ENCODE measurements around the gene ZNF492.
A peak's percentile ranks its signal among the peaks of the same experiment; 100 is the strongest.
"Not testable (repeated sequence)": the region's sequence is repeated elsewhere in the genome, so short reads cannot be mapped to it uniquely, and the experiment has no call there.

ZNF492 gene

DNA sequence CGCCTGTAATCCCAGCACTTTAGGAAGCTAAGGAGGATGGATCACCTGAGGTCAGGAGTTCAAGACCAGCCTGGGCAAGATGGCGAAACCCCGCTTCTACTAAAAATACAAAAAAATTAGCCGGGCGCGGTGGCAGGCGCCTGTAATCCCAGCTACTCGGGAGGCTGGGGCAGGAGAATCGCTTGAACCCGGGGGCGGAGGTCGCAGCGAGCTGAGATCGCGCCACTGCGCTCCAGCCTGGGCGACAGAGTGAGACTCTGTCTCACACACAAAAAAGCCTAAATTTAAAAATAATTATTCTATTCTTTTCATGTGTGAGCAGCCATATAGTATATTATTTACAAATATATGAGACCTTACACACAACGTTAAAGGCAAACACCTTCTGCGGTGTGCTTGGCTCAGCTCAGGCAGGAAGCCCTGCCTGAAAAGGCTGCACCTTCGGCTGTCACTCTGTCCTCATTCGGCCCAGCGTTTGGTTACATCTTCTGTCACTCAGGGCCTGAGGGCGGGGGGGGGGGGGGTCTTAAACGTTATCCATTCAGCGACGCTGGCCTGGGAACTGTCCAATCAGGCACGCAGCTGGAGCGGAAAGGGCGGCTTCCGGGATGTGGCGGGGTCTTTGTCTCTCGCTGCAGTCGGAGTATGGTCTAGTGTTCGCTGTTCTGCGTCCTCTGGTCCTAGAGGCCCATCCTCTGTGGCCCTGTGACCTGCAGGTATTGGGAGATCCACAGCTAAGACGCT is at the start of gene ZNF492:
TSS of gene ZNF492 (plus strand) at position 619 of the 744 bp plus-strand sequence. CDS start 19,076 bp downstream, outside the sequence.
- DNase-seq = peak; percentile 75 to 76

DNA sequence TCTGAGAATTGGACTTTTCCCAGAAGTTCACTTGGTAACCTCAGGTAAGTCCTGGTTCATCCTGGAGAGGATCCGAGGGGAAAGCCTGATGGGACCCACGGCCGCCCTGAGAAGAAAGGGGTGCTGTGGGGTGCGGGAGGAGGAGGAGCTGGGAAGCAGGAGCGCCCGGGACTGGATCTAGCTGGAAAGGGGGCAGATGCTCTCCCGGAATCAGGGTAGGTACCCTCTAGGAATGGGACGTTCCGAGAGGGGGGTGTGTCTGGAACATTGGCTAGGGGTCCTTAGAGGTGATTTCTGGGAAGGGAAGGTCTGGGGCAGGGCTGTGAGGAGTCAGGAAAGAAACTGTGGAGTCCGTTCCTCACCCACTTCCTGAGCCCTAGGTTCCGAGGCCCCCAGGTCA is 38.7 kb upstream of the ZNF492 start:
- no peak for DNase-seq

DNA sequence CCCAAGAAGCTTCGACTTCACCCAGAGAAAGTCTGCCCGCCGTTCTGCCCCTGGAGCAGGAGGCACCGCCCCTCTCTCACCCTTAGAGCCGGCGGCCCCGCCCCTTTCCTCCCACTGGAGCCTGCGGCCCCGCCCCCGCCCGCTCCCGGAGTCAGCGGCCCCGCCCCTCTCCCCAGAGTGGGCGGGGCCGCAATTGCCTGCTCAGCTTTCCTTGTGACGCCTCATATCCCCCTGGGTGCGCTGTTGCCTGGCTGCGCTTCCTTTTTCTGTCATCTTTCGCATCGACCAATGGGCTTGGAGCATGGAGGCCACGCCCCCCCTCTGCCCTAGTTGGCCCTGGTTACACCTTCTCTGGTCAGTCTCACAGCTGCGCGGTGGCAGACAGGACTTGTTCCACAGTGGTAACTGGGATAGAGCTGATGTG is 38.2 kb upstream of the ZNF492 start:
- no peak for DNase-seq

DNA sequence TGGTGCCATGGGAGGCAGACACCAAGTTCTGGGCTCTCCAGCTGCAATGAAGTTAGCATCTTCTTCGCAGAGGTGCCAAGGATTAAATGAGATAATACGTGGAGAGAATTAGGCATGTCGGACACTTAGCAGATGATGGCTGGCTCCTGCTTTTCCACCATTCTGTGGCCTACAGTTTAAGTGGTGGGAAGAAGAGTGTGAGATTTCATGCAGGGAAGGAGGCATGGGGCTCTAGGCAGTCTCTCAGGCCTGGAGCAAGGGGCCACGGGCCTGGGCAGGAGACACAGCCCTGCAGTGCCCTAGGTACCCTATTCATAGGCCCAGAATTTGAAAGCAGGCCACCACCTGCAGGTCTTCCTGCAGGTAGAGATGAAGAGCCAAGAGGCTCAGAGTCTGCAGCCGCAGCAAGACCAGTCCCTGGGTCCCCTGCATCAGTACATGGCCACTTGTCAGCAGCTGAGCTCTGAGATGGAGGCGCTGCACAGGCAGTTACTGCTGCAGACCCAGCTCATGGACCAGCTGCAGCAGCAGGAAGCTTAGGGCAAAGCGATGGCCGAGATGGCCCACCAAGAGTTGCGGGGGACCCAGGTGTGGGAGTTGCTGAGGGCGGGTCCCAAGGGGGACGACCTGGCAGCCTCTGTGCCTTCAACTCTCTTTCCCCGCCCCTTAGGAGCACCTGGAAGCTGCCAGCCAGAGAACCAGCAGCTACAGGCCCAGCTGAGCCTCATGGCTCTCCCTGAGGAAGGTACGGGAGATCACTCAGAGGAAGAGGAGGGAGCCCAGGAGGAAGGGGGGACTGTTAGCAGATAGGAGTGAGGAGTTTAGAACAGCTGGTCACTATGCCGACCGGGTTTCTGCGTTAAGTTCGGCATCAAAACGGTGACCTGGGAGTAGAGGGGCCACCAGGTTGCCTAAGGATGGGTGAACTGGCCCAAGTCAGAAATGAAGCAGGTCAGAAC is 33.2 kb upstream of the ZNF492 start:
- no peak for DNase-seq

DNA sequence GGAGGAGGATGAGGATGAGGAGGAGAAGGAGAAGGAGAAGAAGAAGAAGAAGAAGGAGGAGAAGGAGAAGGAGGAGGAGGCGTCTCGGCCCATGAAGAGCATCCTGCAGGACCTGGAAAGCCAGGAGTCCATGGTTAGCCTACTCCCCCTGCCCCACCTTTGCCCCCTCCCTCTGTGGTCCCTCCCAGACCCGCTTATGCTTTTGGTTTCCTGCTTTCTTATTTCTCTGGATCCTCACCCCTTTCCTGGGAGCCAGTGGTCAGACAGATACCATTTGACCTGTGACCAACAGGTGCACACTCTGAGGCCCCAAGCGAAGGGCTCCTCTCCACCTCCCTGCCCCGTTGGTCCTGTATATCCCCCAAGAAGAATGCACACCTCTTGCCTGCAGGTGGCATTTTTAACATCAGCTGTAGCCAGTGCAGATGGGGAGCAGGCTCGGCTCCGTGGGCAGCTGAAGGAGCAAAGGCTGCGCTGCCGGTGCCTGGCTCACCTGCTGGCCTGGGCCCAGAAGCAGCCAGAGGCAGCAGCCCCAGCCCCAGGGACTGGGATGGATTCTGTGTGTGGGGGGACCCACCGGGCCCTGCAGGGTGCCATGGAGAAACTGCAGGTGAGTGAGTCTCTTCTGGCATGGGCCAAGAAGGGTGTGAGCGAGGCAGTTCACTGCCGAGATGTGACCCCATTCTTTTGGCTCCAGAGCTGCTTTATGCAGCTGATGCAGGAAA is 32.1 kb upstream of the ZNF492 start:
- DNase-seq = no peak

DNA sequence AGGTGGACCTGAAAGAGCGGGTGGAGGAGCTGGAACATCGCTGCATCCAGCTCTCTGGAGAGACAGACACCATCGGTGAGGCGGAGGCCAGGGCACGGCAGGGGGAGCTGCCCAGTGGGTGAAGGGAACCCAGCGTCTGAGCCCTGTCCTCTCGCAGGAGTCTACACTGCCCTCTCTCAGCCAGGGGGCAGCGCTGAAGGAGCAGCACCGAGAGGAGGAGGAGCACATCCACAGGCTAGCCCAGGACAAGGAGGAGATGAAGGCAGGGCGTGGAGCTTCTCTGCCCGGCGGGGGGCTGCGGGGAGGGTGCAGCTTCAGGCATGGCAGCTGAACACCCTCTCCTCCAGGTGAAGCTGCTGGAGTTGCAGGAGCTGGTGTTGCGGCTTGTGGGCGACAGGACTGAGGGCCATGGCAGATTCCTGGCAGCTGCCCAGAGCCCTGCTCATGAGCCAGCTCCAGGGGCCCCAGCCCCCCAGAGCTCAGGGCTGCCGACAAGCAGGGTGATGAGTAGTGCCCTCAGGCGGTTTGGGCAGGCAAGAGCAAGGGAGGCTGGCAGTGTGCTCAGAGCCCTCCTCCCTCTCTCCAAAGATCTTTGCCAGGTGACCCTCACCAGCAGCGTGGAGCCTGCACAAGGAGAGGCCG is 31.4 kb upstream of the ZNF492 start:
- DNase-seq = no peak

DNA sequence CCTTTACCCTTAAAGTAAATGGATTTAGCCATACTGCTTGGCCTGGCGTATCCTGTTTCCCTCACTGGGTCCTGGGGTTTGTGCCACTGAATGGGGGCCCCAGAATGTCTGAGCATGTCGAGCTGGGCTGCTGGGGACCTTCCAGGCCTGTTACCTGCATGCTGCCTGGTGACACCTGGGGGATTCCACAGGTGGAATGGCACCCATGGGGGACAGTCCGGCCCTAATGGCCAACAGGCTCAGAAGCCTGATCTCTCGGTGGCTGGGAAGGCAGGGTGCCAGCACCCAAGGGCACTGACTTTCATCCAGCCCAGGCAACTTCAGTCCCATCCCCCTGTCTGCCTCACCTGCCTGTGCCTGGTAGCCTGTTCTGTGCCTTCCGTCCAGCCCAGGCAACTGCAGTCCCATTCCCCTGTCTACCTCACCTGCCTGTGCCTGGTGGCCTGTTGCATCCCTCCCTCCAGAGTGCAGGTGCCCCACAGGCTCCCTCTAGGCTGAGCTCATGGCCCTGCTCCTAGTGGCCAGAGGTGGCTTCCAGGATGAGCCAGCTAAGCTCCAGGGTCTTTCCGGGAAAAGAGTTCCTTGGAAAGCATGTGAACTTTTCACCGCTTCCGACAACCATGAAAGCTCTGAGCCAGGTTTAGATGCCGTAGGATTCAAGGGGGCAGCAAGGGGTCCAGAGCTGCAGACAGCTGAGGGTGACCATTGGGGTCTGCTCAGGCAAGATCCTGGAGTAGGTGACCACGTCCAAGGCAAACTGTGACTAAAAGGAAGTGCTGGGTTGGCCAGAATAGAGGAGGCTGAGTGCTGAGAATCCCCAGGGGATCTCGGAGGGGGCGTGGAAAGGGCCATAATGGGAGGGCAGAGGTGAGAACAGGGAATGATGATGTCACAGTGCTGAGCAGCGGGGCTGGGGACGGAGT is 30.3 kb upstream of the ZNF492 start:
- no peak for DNase-seq

DNA sequence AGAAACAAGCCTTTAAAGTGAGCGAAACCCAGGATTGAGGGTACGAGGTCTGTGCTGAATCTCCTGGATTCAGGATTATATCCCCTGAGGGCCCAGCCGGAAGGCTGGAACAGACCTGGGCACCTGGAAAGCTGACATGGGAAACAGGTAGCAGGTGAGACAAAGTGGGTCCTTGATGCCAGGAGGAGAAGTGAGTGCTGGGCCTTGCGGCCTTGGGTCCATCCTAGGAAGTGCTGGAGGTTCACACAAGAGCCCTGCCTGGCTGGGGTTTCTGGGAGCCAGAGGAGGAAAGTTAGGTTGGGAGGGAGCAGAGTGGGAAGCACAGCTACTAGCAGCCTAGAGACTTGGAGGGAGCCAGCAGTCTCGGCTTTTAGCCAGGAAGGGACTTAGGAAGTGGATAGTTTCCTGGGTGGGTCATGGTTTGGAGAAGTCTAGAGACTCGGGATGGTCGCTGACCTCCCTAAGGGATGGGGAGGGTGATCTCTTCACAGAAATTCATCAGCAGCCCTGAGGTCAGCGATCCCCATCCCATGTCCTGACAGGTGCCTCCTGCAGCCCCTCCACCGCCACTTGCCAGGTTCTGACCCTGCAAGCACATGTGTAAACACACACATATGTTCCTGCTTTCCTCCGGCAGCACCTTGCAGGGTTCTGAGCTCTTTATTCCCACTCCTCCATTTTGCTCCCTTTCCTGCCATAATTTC is 29.4 kb upstream of the ZNF492 start:
- DNase-seq = no peak

DNA sequence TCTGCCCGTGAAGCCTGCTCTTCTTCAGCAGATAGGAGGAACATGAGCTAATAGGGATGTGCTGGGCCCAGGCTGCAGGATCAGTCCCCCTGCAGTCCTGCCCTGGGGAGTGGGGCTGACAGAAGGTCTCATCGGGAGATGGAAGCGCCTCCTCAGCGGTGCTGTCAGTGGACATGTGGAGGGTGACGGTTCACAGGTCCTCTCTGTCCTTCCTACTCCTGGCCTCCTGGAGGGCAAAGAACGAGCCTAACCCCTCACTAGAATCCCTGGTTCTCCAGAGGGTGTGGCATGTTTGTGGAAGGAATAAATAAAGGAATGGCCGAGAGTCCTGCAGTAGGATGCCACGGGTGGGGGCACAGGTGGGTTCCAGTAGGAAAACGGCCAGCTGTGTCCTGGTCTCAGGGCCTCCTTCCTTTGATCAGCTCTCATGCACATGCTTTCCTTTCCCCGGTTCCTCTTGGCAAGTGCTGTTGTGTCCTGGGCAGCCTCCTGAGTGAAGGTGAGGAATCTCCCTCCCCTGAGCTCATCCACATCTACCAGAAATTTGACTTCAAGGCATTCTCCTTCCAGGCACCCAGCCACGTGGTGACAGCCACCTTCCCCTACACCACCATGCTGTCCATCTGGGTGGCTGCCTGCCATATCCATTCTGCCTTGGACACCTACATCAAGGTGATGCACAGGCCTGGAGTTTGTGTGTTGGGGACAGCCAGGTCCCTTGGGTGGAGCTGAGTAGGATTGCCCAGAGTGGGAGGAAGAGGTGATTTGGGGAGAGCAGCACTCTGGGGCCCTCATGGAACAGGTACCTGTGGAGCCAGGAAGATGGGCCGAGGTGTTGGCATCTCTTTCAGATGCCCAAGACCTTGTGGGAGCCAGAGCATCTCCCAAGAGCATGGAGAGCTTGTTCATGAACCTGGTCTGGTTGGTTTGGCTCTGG is 28.6 kb upstream of the ZNF492 start:
- no peak for DNase-seq

DNA sequence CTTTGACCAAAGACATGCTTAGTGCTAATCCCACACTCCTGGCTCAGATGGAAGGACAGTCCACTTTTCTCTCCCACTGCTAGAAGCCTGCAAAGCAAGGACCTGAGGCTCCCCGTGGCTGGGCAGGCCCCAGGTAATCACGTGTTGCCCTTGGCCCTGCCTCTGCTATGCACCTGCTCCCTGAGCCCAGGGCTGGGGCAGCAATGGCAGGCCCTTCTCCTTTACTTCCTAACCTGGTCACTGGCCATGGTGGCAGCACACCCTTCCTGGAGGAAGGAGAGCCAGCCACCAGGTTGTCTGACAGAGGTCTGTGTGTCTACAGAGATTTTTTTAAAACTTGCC is 27.9 kb upstream of the ZNF492 start:
- DNase-seq = no peak

DNA sequence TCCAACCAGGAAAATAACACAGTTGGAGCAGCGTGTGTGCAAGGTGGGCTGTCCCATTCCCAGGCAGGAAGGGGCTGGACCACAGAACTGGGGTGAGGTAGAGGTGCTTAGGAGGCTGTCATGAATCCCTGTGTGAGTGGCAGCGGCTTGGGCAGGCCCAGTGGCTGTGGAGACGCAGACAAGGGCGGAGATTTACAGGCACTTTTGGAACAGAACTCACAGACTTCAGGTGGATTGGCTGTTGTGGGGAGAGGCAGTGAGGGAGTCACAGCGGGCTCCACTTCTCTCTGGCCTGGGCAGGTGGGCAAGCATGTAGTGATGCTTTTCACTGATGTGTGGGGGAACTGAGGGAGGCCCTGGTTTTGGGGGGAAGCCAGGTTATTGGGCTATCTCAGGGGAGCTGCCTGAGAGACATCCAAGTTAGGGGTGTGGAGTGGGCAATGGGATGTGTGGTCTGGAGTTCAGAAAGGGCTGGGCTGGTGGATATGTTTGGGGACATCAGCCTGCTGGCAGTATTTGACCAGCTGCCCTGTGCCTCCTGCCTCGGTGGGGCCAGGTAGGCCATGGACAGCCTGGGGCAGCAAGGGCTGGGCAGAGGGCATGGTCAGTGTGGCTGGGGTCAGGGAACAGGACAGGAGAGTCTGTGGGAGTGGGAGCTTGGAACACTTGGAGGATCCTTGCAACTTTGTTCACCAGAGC is 27.0 kb upstream of the ZNF492 start:
- no peak for DNase-seq

DNA sequence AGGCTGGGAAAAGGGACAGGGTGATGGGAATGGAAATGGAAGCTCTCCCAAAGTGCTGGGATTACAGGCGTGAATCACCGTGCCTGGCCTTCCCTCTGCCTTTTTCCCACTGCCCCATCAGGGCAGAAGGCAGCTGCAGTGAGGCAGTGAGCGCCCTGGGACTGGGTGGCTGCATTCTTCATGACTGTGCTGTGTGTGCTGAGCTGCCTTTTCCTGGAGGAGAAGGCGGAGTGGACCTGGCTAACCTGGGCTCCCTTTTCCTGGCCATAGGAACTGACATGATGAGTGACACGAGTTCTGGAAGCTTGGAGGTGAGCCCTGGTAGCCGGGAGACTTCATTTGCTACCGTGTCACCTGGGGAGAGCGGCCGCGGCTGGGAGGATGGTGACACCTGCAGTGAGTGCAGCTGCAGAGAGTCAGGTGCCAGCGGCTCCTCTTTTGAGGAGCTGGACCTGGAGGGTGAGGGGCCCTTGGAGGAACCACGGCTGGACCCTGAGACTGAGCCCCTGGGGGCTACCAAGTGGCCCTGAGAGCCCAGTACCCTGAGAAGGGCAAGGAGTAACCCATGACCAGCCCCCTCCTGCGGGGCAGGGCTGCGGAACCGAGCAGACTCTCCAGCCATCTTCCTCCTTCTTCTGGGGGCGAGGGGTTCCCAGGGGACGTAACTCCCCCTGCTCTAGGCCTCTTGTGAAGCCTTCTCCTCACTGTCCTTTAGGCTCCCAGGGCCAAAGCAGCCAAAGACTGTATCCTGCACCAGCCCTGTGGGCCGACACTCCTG is 26.3 kb upstream of the ZNF492 start:
- no peak for DNase-seq

DNA sequence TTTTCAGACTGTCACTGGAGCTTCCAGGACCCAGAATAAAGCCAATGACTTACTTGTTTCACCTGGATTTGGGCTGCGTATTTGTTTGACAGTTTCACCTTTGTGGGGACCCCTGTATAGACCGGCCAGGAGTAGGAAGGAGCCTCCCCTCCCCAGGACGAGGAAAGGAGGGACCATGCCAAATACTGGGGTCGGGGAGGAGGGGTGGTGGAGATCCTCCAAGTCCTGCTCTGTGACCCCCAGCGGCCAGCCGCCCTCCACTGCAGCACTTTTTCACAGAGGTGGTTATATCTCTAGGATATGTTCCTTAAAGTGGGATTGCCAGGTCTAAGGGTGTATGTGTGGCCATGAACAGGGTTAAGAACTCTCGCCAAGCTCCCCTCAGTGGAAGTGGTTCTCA is 25.7 kb upstream of the ZNF492 start:
- no peak for DNase-seq

DNA sequence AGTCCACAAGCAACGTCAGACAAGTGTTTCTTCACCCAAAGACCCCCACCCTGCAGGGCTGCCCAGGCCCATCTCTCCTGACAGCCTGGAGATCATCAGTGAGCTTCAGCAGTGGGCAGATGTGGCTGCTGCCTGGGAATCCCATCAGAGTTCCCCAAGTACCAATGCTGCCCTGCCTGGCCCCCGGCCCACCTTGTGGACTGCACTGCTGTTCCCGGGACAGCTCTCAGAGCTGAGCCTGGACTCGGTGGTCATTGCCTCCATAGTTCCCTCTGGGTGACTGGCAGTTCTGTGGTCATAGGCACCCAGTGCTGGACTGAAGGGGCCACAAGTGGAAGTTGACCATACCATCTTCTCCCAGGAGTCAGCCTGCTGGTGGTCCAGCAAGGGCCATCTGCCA is 24.5 kb upstream of the ZNF492 start:
- DNase-seq = no peak

DNA sequence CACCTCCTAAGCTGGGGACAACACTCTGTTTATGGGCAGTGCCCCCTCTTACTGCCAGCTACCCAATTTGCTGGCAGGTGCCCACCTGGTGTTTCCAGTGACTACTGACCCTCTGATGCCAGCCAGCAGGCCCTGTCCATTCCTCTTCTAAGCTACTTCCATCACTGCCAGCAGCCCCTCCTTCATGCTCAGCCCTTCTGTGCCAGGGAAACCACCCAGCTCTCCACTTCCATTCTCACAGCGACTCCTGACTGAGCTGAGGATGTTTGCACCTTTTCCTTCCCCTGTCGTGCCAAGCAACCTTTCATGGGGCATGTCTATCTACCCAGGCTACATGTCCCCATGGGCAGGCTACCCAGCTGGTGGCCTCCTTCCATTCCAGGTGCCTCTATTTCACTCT is 24.0 kb upstream of the ZNF492 start:
- no peak for DNase-seq

DNA sequence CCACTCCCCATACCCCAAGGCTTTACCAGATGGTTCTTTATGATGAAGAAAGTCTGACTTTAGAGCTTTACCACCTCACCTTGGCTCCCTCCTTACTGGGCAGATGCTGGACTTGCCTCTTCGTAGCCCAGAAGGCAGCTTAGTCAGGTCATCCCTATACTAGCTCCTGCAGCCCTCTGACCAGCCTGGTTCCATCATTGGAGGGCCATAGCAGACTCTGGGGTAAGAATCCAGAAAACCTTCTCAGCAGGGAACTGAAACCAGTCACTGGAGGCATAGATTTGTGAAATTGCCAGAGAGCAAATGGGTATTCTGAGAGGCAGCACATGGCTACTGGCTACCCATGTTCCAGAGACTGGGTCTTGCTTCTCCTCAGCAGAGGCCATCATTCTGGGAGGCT is 21.8 kb upstream of the ZNF492 start:
- no peak for DNase-seq

DNA sequence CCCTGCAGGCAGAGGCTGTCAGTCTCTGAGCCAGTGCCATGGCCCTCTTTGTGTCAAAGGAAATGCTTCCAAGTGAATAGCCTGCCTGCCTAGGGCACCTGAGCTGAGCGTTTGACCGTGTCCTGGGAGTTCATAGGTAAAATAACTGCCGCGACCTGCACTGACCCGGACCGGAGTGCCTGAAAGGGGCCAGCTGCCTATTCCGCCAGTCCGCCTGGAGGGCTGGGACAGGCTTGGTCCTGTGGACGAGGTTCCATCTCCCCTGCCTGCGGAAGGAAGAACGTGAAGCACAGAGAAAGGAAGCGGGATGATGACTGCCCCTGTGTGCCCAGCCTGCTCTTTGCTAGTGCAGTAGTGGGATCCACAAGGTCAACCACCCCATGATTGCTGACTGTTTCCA is 17.5 kb upstream of the ZNF492 start:
- no peak for DNase-seq

DNA sequence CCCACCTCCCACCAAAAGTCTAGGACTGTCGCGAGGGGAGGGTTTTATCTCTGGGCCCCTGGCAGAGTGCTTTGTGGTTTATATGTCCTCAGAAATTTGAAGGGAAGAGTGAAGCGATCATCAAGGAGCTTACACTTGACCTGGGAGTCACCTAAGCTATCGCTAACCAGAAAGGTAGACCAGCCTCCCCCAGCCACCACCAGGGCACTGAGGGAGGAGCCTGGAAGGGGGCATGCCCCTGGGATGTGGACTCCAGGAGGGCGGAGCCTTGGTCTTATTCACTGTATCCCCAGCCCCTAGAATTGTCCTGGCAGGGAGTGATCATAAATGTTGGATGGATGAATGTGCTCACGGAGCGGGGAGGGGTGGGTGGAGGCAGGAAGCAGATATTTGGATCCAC is 16.9 kb upstream of the ZNF492 start:
- not testable (repeated sequence) for DNase-seq

All from activated CD4-positive, alpha-beta T cell treated with anti-CD3 and anti-CD28 coated beads for 4 hours (primary cell).